Ramos (cell line): Measurements from ENCODE around the gene CD300A.
"Not testable (repeated sequence)": the region's sequence is repeated elsewhere in the genome, so short reads cannot be mapped to it uniquely, and the experiment has no call there.

Experiments used
- in situ Hi-C: fragments of 300-500 bp; cut with MboI; formaldehyde crosslinking; loops from one replicate; pipeline ENCODE4 v1.14.3; 2022; ENCODE audit warnings: low sequenced_read_pairs; ENCODE audit not compliant: unreplicated experiment

Gene CD300A

DNA sequence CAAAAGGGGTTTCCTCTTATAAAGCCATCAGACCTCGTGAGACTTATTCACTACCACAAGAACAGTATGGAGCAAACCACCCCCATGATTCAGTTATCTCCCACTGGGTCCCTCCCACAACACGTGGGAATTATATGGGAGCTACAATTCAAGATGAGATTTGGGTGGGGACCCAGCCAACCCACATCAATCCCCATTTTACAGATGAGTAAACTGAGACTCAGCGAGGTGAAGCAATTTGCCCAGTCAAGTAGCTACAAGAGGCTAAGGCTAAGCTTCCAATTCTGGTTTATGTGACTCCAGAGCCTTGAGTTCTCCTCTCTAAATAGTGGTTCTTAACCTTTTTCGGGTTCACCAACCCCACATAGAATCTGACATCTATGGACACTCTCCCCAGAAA is 8.8 kb downstream of the CD300A start:
- in situ Hi-C loops, result no loop called here

- in situ Hi-C loops, result no loop called here
These were observed 11.0 kb downstream of the CD300A start for GRCh38 chr17:74477411-74477810.

DNA sequence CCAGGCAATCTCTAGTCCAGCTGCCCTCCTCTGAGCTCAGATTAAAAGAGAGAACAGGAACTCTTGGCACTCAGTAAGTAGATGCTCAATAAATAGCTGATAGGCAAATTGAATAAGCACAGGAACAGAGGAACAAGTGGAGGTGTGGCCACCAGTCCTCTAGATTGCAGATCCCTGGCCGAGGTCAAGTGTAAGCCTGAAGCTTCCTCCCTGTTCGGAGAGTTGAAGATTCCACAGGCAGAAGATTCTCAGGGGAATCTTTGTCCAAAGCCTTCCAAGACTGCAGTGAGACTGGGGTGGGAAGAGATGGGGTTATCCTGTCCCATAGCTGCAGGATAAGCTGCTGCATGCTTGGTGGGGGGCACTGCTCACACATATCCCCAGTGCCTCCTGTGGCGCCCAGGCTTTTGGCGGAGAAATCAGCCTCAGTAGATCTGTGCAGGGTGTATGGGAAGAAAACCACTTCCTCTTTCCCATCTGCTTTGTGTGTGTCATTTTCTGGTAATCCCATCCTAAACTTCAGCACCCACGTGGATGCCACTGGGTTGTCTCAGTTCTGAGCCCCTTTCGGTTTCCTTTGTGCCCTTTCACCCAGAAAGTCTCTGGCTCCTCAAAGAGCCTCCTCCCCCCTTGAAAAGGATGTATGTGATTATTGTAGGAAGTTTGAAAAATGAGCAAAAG is 12.1 kb downstream of the CD300A start:
- in situ Hi-C loops, result no loop called here

GRCh38 chr17:74480290-74480689 is 13.9 kb downstream of the CD300A start:
- in situ Hi-C loops, result no loop called here

- in situ Hi-C loops, result no loop called here
These were observed 15.2 kb downstream of the CD300A start for GRCh38 chr17:74481621-74482020.

DNA sequence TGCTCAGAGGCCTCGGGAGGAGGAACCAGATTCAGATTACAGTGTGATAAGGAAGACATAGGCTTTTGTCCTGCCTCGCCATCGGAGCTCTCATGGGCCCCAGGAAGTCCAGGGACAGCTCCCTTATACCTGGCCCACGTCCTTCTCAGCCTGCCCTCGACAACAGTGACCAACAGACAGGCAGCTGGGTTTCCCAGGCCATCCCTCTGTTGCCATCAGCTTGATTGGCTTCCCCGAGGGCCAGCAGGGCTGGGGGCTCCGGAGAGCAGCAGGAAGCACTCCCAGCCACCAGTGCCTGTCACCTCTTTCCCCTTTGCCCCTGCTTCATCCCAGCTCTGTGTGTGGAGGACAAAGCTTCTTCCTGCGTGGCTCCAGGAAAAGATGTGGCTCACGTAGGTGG is 17.6 kb downstream of the CD300A start:
- in situ Hi-C loops, result no loop called here

- in situ Hi-C loops, result no loop called here
These were observed 18.7 kb downstream of the CD300A start for GRCh38 chr17:74485022-74485743.

- in situ Hi-C loops, result no loop called here
These were observed 19.4 kb downstream of the CD300A start for GRCh38 chr17:74485841-74486240.

DNA sequence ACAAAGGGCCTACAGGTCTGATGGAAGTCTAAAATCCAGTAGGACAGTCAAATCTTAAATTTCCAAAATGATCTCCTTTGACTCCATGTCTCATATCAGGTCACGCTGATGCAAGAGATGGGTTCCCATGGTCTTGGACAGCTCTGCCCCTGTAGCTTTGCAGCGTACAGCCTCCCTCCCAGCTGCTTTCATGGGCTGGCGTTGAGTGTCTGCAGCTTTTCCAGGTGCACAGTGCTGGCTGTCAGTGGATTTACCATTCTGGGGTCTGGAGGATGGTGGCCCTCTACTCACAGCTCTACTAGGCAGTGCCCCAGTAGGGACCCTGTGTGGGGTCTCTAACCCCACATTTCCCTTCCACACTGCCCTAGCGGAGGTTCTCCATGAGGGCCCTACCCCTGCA is 21.8 kb downstream of the CD300A start:
- in situ Hi-C loops, result not testable (repeated sequence)

GRCh38 chr17:74490716-74491115 is 24.3 kb downstream of the CD300A start:
- in situ Hi-C loops, result no loop called here

DNA sequence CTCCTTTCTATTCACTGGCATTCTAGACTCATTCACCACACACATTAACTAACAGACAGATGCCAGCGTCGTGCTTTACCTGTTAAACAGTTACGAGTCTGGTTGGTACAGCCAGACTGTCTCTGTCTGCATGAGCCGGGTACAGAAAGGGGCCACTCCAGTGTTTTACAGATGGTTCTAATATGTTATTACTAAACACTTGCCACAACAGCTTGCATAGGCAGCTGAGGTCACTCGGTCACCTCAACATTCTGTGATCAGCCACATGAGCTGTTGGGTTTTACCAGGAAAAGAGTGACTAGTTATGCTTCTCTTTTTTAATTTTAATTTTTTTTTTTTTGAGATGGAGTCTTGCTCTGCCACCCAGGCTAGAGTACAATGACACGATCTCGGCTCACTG is 25.2 kb downstream of the CD300A start:
- in situ Hi-C loops, result no loop called here

DNA sequence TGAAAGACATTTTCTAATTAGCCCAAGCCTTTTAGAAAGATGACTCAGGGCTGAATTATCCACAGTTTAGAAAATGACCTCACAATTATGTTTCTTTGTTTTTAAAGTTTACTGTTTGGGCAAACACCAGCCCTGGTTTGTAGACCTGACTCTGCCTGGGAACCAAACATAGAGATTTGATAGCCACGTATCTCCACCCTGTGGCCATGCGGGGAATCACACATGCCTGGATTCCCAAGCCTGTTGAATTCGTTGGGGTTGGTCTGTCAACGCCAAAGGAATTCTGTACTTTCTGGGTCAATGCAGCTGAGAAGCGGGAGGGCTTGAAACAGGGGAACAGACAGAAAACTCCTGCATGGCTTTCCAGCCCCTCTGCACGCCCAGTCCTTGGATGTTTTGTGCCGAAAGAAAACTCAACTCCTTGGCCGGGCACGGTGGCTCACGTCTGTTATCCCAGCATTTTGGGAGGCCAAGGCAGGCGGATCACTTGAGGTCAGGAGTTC is 26.9 kb downstream of the CD300A start:
- in situ Hi-C loops, result no loop called here

DNA sequence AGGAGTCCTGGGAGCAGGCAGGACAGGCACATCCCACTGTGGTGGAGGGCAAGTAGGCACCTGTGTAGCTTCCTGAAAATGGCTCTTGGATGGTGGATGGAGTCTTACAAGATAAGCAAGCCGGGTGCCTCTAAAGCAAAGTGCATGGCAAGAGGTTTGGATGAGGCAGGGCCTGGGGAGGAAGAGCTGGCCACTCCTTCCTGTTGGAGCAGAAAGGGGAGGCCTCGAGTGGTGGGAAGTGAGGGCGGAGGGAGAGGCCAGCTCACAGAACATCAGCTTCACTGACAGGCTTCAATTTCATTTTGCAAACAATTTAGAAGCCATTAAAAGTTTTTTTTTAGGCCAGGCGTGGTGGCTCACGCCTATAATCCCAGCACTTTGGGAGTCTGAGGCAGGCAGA is 31.0 kb downstream of the CD300A start:
- in situ Hi-C loops, result no loop called here

DNA sequence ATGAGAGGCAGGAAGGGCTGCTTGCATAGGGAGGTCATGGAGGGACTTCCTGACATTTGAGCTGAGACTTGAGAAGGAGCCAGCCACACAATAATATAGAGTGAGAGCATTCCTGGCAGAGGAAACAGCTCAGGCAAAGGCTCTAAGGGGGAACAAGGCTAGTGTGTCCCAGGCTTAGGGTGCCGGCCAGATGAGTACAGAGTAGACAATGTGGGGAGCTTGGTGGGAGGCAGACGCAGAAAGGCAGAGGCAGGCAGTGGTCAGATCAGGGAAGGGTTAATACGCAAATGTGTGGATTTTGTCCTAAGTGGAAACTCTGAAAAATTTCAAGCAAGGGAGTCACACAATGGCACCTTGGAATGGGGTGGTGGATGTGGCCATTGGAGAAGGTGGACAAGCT is 33.6 kb downstream of the CD300A start:
- in situ Hi-C loops, result no loop called here

DNA sequence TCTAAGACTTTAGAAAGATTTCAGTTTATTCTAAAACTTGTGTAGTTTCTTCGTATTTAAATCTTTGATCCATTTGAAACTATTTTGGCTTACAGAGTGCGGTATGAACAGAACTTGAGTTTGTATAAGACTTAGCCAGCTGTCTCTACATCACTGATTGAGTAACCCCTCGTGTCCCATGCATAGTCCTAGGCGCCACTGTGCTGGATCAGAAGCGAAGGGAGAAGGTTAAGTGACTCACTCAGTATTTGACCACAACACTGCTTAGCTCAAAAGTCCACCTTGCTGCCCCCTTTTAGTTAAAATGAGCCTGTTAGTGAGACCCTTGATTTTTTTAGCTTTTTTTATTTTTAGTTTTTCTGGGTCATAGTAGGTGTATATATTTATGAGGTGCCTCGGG is 36.4 kb downstream of the CD300A start:
- in situ Hi-C loops, result no loop called here

DNA sequence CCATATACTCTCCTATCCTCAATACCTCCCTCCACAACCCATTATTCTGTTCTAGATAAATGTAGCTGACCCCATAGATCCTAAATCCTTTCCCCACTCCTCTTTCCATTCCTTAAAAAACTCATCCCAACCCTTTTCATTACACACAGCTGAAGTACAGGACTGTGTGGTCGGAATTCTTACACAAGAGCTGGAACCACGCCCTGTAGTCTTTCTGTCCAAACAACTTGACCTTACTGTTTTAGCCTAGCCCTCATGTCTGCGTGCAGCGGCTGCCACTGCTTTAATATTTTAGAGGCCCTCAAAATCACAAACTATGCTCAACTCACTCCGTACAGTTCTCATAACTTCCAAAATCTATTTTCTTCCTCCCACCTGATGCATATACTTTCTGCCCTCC is 37.5 kb downstream of the CD300A start:
- in situ Hi-C loops, result not testable (repeated sequence)

DNA sequence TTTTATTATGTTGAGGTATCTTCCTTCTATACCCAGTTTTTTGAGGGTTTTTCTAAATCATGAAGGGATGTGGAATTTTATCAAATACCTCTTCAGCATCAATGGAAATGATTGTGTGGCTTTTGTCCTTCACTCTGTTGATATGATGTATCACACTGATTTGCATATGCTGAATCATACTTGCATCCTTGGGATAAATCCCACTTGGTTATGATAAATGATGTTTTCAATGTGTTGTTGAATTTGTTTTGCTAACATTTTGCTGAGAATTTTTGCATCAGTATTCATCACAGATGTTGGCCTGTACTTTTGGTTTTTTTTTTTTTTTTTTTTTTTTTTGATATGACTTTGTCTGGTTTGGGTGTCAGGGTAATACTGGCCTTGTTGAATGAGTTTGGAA is 41.7 kb downstream of the CD300A start:
- in situ Hi-C loops, result no loop called here

GRCh38 chr17:74512036-74512435 is 45.6 kb downstream of the CD300A start:
- in situ Hi-C loops, result no loop called here

- in situ Hi-C loops, result no loop called here
These were observed 46.2 kb downstream of the CD300A start for GRCh38 chr17:74512624-74513091.

GRCh38 chr17:74513987-74514631 is 47.7 kb downstream of the CD300A start:
- in situ Hi-C loops, result no loop called here

GRCh38 chr17:74514632-74515334 is 48.3 kb downstream of the CD300A start:
- in situ Hi-C loops, result no loop called here
